Neural progenitor cell (in vitro differentiated cells): Measurements from ENCODE around the gene ALG6. TPM values are rescaled to one million over a fixed set of nuclear protein-coding genes. Genes with fewer than 3 reads are reported as not detected.

Experiments
- DNase-seq: peaks from one replicate; pipeline ENCODE4 v3.0.0-alpha.2; 2016; ENCODE audit warnings: low spot score
- H2AFZ ChIP-seq: fragments of 200-600 bp; sonication (generic); replicated peaks from 2 replicates; pipeline ENCODE4 v1.6.1; 2016; ENCODE audit warnings: antibody characterized with exemption
- H3F3A ChIP-seq: fragments of 200-600 bp; sonication (generic); 2 replicates; pipeline ENCODE4 v1.6.1; 2016; ENCODE audit warnings: antibody characterized with exemption, low read depth
- H3K27ac ChIP-seq: fragments of 200-600 bp; sonication (generic); 2 replicates; pipeline ENCODE4 v1.5.1; 2016; ENCODE audit warnings: mild to moderate bottlenecking
- H3K27me3 ChIP-seq: fragments of 200-600 bp; sonication (generic); 2 replicates; pipeline ENCODE4 v1.6.1; 2016; ENCODE audit warnings: mild to moderate bottlenecking, moderate library complexity
- H3K36me3 ChIP-seq: fragments of 200-600 bp; sonication (generic); 2 replicates; pipeline ENCODE4 v1.5.1; 2016
- H3K4me1 ChIP-seq: fragments of 200-600 bp; sonication (generic); 2 replicates; pipeline ENCODE4 v1.6.1; 2016; ENCODE audit warnings: mixed run types
- H3K4me2 ChIP-seq: fragments of 200-600 bp; sonication (generic); 2 replicates; pipeline ENCODE4 v1.6.1; 2016
- H3K4me3 ChIP-seq: fragments of 200-600 bp; sonication (generic); 2 replicates; pipeline ENCODE4 v1.5.1; 2016
- H3K79me2 ChIP-seq: fragments of 200-600 bp; sonication (generic); 2 replicates; pipeline ENCODE4 v1.6.1; 2016; ENCODE audit warnings: low read depth
- H3K9ac ChIP-seq: fragments of 200-600 bp; sonication (generic); 2 replicates; pipeline ENCODE4 v1.6.1; 2016
- H3K9me3 ChIP-seq: fragments of 200-600 bp; sonication (generic); 2 replicates; pipeline ENCODE4 v1.5.1; 2016; ENCODE audit warnings: low read depth
- H4K20me1 ChIP-seq: fragments of 200-600 bp; sonication (generic); 2 replicates; pipeline ENCODE4 v1.6.1; 2016; ENCODE audit warnings: low read depth
- H3K27ac Mint-ChIP-seq: 3 replicates; pipeline ENCODE4 v1.8.0; 2021; ENCODE audit warnings: mixed read lengths
- H3K27me3 Mint-ChIP-seq: 2 replicates; pipeline ENCODE4 v1.8.0; 2022; ENCODE audit warnings: low read depth, mild to moderate bottlenecking, inconsistent platforms, moderate library complexity, mixed read lengths; ENCODE audit not compliant: insufficient read depth
- H3K36me3 Mint-ChIP-seq: 3 replicates; pipeline ENCODE4 v1.8.0; 2021; ENCODE audit warnings: mixed read lengths
- H3K4me1 Mint-ChIP-seq: 3 replicates; pipeline ENCODE4 v1.8.0; 2021; ENCODE audit warnings: mixed read lengths
- H3K4me3 Mint-ChIP-seq: 3 replicates; pipeline ENCODE4 v1.8.0; 2021; ENCODE audit warnings: mild to moderate bottlenecking, moderate library complexity, mixed read lengths
- H3K9me3 Mint-ChIP-seq: 3 replicates; pipeline ENCODE4 v1.8.0; 2020; ENCODE audit warnings: mixed read lengths
- CTCF ChIP-seq: fragments of 200-600 bp; sonication (generic); IDR thresholded peaks from 2 replicates; pipeline ENCODE4 v1.5.1; 2017; ENCODE audit warnings: antibody characterized with exemption, mild to moderate bottlenecking
- EZH2 ChIP-seq: fragments of 200-600 bp; sonication (generic); IDR thresholded peaks from 2 replicates; pipeline ENCODE4 v1.6.1; 2017; ENCODE audit warnings: antibody characterized with exemption, mild to moderate bottlenecking, moderate library complexity
- EZH2phosphoT487 ChIP-seq: fragments of 200-600 bp; sonication (generic); IDR thresholded peaks from 2 replicates; pipeline ENCODE4 v1.6.1; 2017; ENCODE audit warnings: antibody characterized with exemption
- total RNA-seq: library from RNA; depleted of rRNA; stranded (reverse); fragments of >200 nt; gene quantifications from 2 replicates; pipeline ENCODE4 v1.2.3, GENCODE V29; 2015; ENCODE audit warnings: low replicate concordance

Gene ALG6
- total RNA-seq, 1 donor from 2014 or later, result 41.7 TPM

- Histone ChIP-seq H3K4me2 (no peak overlapping the region), H3K79me2 (no peaks in the 10 kb centered on the region), H3K4me3 (no peak overlapping the region), H3F3A (no peaks in the 10 kb centered on the region), H3K4me1 (no peaks in the 10 kb centered on the region), H3K9ac (no peak overlapping the region), H3K9me3 (peaks cover 14% of the 10 kb centered on the region), H3K27ac (no peak overlapping the region), H3K36me3 (peaks cover 12% of the 10 kb centered on the region), H2AFZ (no peak overlapping the region), H4K20me1 (no peaks in the 10 kb centered on the region), H3K27me3 (no peaks in the 10 kb centered on the region)
- no peak for DNase-seq
- H3K4me3 Mint-ChIP-seq, result no peak overlapping the region
- H3K27me3 Mint-ChIP-seq, result no peaks in the 10 kb centered on the region
- H3K36me3 Mint-ChIP-seq, result peaks cover 19% of the 10 kb centered on the region
- no peak overlapping the region for H3K27ac Mint-ChIP-seq
- H3K4me1 Mint-ChIP-seq, result no peaks in the 10 kb centered on the region
- H3K9me3 Mint-ChIP-seq, result peaks cover 17% of the 10 kb centered on the region
- no peak for TF ChIP-seq CTCF
- TF ChIP-seq EZH2, result no peak
- TF ChIP-seq EZH2phosphoT487, result no peak
These were observed 61.4 kb downstream of the ALG6 start for GRCh38 chr1:63428815-63429214.

- Mint-ChIP-seq H3K9me3 (peaks cover 17% of the 10 kb centered on the region), H3K36me3 (peaks cover 19% of the 10 kb centered on the region), H3K4me3 (no peak overlapping the region), H3K27ac (no peak overlapping the region), H3K27me3 (no peaks in the 10 kb centered on the region), H3K4me1 (no peaks in the 10 kb centered on the region)
- peaks cover 14% of the 10 kb centered on the region for H3K9me3 ChIP-seq
- no peaks in the 10 kb centered on the region for H3K79me2 ChIP-seq
- TF ChIP-seq CTCF (no peak), EZH2phosphoT487 (no peak), EZH2 (no peak)
- no peak overlapping the region for H3K4me3 ChIP-seq
- DNase-seq, result no peak
- H2AFZ ChIP-seq, result no peak overlapping the region
- no peak overlapping the region for H3K27ac ChIP-seq
- H3K9ac ChIP-seq, result no peak overlapping the region
- no peaks in the 10 kb centered on the region for H3F3A ChIP-seq
- no peaks in the 10 kb centered on the region for H3K4me1 ChIP-seq
- H4K20me1 ChIP-seq, result no peaks in the 10 kb centered on the region
- peaks cover 12% of the 10 kb centered on the region for H3K36me3 ChIP-seq
- no peaks in the 10 kb centered on the region for H3K27me3 ChIP-seq
- H3K4me2 ChIP-seq, result no peak overlapping the region
These were observed 61.9 kb downstream of the ALG6 start for GRCh38 chr1:63429281-63429680.

- peaks cover 12% of the 10 kb centered on the region for H3K36me3 Mint-ChIP-seq
- H3K9me3 Mint-ChIP-seq, result peaks cover 9% of the 10 kb centered on the region
- Histone ChIP-seq H3K36me3 (peaks cover 12% of the 10 kb centered on the region), H4K20me1 (no peaks in the 10 kb centered on the region), H3K4me1 (no peaks in the 10 kb centered on the region), H3K4me3 (no peak overlapping the region), H3K79me2 (no peaks in the 10 kb centered on the region), H3F3A (peaks cover 2% of the 10 kb centered on the region), H2AFZ (no peak overlapping the region), H3K9me3 (peaks cover 11% of the 10 kb centered on the region), H3K9ac (no peak overlapping the region), H3K4me2 (no peak overlapping the region), H3K27me3 (no peaks in the 10 kb centered on the region), H3K27ac (no peak overlapping the region)
- no peak overlapping the region for H3K4me3 Mint-ChIP-seq
- TF ChIP-seq CTCF, result no peak
- TF ChIP-seq EZH2phosphoT487, result no peak
- no peak for TF ChIP-seq EZH2
- H3K4me1 Mint-ChIP-seq, result no peaks in the 10 kb centered on the region
- no peaks in the 10 kb centered on the region for H3K27me3 Mint-ChIP-seq
- H3K27ac Mint-ChIP-seq, result no peak overlapping the region
- no peak for DNase-seq
These were observed 67.7 kb downstream of the ALG6 start for GRCh38 chr1:63435161-63435560.

GRCh38 chr1:63442141-63442475 is 74.7 kb downstream of the ALG6 start:
- Histone ChIP-seq H2AFZ (no peak overlapping the region), H3F3A (peaks cover 13% of the 10 kb centered on the region), H4K20me1 (no peaks in the 10 kb centered on the region), H3K27me3 (no peaks in the 10 kb centered on the region), H3K4me3 (no peak overlapping the region), H3K36me3 (no peaks in the 10 kb centered on the region), H3K9ac (no peak overlapping the region), H3K27ac (no peak overlapping the region), H3K79me2 (no peaks in the 10 kb centered on the region), H3K4me2 (no peak overlapping the region), H3K9me3 (no peaks in the 10 kb centered on the region), H3K4me1 (no peaks in the 10 kb centered on the region)
- Mint-ChIP-seq H3K36me3 (no peaks in the 10 kb centered on the region), H3K4me1 (no peaks in the 10 kb centered on the region), H3K27me3 (no peaks in the 10 kb centered on the region), H3K4me3 (no peak overlapping the region), H3K27ac (no peak overlapping the region), H3K9me3 (no peaks in the 10 kb centered on the region)
- DNase-seq, result no peak
- no peak for TF ChIP-seq CTCF
- TF ChIP-seq EZH2phosphoT487, result no peak
- no peak for TF ChIP-seq EZH2
